ENCODE data around the gene EVI5L. TPM values are rescaled to one million over a fixed set of nuclear protein-coding genes. Genes with fewer than 3 reads are reported as not detected.

EVI5L gene
- total RNA-seq, 1 experiment from 2014 or later, result 12.2 TPM

DNA sequence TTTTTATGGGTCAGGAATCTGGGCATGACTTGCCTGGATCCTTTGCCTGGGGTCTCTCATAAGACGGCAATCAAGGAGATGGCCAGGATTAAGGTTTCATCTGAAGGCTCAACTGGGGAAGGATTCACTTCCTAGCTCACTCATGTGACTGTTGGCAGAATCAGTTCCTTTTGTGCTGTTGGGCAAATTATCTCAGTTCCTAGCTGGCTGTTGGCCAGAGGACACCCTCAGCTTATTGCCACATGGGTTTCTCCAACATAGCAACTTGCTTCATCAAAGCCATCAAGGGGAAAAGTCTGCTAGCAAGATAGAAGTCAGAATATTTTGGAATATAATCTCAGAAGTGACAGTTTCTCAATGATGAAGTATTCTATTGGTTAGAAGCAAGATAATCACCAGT, 12.2 kb upstream of the EVI5L start:
- no TSS peak for BruUV-seq (replicated peaks)
- Mint-ChIP-seq H3K27me3 (ENCODE audit: unreplicated experiment) (peaks cover 19% of the 10 kb centered on the region), H3K4me1 (ENCODE audit: low read depth, unreplicated experiment) (peaks cover under 1% of the 10 kb centered on the region), H3K4me3 (ENCODE audit: low read depth, unreplicated experiment) (no peak overlapping the region), H3K9me3 (ENCODE audit: low read depth, unreplicated experiment) (no peaks in the 10 kb centered on the region), H3K27ac (ENCODE audit: unreplicated experiment) (no peak overlapping the region), H3K36me3 (ENCODE audit: insufficient read depth, unreplicated experiment) (no peaks in the 10 kb centered on the region)
- CTCF ChIA-PET, result interaction anchor here (0.5 kb wide), 1 partner anchor 188 kb away, joined by 6 read pairs; the partner anchor contains the start of gene PET100
- TF ChIP-seq, protein P1, sequence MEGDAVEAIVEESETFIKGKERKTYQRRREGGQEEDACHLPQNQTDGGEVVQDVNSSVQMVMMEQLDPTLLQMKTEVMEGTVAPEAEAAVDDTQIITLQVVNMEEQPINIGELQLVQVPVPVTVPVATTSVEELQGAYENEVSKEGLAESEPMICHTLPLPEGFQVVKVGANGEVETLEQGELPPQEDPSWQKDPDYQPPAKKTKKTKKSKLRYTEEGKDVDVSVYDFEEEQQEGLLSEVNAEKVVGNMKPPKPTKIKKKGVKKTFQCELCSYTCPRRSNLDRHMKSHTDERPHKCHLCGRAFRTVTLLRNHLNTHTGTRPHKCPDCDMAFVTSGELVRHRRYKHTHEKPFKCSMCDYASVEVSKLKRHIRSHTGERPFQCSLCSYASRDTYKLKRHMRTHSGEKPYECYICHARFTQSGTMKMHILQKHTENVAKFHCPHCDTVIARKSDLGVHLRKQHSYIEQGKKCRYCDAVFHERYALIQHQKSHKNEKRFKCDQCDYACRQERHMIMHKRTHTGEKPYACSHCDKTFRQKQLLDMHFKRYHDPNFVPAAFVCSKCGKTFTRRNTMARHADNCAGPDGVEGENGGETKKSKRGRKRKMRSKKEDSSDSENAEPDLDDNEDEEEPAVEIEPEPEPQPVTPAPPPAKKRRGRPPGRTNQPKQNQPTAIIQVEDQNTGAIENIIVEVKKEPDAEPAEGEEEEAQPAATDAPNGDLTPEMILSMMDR (IDR thresholded peaks at IDR 0.05; ENCODE audit: unreplicated experiment), result no peak
- intact Hi-C loops (cut with micrococcal nuclease; ENCODE audit: unreplicated experiment), result no loop called here
- DNase-seq, result no peak

DNA sequence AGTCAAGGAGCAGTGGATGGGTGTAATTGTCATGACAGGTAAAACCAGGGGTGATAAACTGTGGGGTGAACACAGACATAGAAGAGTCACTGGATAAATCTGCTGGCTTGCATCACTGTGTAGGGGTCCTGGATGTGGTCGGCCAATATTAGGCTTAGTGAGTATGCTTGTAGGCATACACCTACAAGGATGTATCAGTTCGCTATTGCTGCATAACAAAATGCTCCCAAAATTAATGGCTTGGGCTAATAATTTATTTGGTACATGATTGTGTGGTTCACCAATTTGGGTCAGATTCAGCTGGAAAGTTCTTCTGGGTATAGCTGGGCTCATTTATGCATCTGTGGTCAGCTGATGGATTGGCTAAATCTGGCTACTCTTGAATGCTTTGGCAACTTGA, 11.2 kb upstream of the EVI5L start:
- intact Hi-C loops (cut with micrococcal nuclease; ENCODE audit: unreplicated experiment), result no loop called here
- no peak overlapping the region for H3K27ac Mint-ChIP-seq (ENCODE audit: unreplicated experiment)
- CTCF ChIA-PET, result no interaction called here
- TF ChIP-seq, protein P1 (IDR thresholded peaks at IDR 0.05; ENCODE audit: unreplicated experiment), result no peak
- H3K4me1 Mint-ChIP-seq (ENCODE audit: low read depth, unreplicated experiment), result peaks cover 11% of the 10 kb centered on the region
- H3K9me3 Mint-ChIP-seq (ENCODE audit: low read depth, unreplicated experiment), result no peaks in the 10 kb centered on the region
- H3K4me3 Mint-ChIP-seq (ENCODE audit: low read depth, unreplicated experiment), result no peak overlapping the region
- no peak for DNase-seq
- BruUV-seq (replicated peaks), result no TSS peak
- peaks cover 19% of the 10 kb centered on the region for H3K27me3 Mint-ChIP-seq (ENCODE audit: unreplicated experiment)
- peaks cover 6% of the 10 kb centered on the region for H3K36me3 Mint-ChIP-seq (ENCODE audit: insufficient read depth, unreplicated experiment)

DNA sequence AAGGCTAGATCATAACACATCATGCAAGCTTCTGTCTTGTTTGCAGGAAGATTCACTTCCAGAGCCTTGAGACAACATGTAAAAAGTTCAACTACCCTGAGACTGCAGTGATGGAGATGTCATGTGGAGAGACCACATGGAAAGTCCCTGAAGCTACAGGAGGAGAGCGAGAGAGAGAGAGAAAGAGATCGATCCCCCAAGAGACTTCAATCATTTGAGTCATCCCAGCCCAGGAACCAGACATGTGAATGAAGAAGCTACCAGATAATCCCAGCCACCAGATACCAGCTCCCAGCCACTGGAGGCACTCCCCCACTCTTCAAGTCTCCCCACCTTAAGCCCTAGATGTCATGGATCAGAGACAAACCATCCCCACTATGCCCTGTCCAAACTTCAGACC, 10.7 kb upstream of the EVI5L start:
- intact Hi-C loops (cut with micrococcal nuclease; ENCODE audit: unreplicated experiment), result no loop called here
- DNase-seq, result no peak
- TF ChIP-seq, protein P1 (IDR thresholded peaks at IDR 0.05; ENCODE audit: unreplicated experiment), result no peak
- Mint-ChIP-seq H3K4me1 (ENCODE audit: low read depth, unreplicated experiment) (peaks cover 13% of the 10 kb centered on the region), H3K4me3 (ENCODE audit: low read depth, unreplicated experiment) (no peak overlapping the region), H3K27me3 (ENCODE audit: unreplicated experiment) (peaks cover 19% of the 10 kb centered on the region), H3K27ac (ENCODE audit: unreplicated experiment) (no peak overlapping the region), H3K36me3 (ENCODE audit: insufficient read depth, unreplicated experiment) (peaks cover 6% of the 10 kb centered on the region), H3K9me3 (ENCODE audit: low read depth, unreplicated experiment) (no peaks in the 10 kb centered on the region)
- CTCF ChIA-PET, result no interaction called here
- BruUV-seq (replicated peaks), result no TSS peak

DNA sequence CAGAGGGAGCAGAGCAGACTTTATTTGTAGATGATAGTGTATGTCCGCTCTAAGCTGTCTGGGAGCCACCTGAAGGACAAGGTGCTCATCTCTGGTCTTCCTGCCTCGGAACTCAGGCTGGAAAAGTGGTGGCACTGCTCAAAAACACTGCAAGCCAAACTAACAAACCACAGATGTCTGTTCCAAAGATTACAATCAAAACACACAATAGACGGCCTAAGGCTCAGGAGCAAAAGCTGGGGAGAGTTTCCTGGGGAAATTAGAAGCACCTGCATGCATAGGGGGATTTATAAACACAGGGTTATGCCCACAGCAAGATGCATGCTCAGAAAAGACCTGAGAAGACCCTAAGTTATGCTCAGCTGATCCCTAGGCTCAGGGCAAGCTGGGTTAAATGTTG, 9.4 kb upstream of the EVI5L start:
- Mint-ChIP-seq H3K4me1 (ENCODE audit: low read depth, unreplicated experiment) (peaks cover 13% of the 10 kb centered on the region), H3K36me3 (ENCODE audit: insufficient read depth, unreplicated experiment) (peaks cover 6% of the 10 kb centered on the region), H3K27ac (ENCODE audit: unreplicated experiment) (no peak overlapping the region), H3K27me3 (ENCODE audit: unreplicated experiment) (peaks cover 19% of the 10 kb centered on the region), H3K4me3 (ENCODE audit: low read depth, unreplicated experiment) (no peak overlapping the region), H3K9me3 (ENCODE audit: low read depth, unreplicated experiment) (no peaks in the 10 kb centered on the region)
- CTCF ChIA-PET, result no interaction called here
- BruUV-seq (replicated peaks), result no TSS peak
- no peak for DNase-seq
- intact Hi-C loops (cut with micrococcal nuclease; ENCODE audit: unreplicated experiment), result no loop called here
- TF ChIP-seq, protein P1 (IDR thresholded peaks at IDR 0.05; ENCODE audit: unreplicated experiment), result no peak
